Erythroblast (primary cell): ENCODE results near the gene TMEM269.

ENCODE experiments used
- GATA1 ChIP-seq: IDR thresholded peaks from 2 replicates; pipeline ENCODE4 v1.6.1; 2011; ENCODE audit warnings: low read depth, mild to moderate bottlenecking, control low read depth, low read length, moderate library complexity
- POLR2A ChIP-seq: IDR thresholded peaks from 2 replicates; pipeline ENCODE4 v1.6.1; 2011; ENCODE audit warnings: mild to moderate bottlenecking, low read length

DNA sequence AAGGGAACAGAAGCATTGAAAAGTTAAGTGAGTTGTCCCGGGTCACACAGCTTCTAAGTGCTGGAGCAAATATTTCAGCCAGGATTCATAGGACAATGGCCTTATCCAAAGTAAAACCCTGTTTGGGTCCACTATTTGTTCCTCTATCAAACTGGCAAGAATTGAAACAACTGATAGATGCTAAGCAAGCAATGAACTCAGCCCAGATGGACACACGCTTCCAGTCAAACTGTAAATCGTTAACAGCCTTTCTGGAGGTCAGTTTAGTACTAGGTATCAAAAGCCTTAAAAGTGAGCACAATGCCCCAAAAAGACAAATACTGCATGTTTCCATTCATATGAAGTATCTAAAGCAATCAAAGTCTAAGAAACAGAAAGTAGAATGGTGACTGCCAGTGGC is 33.2 kb downstream of the TMEM269 start:
- TF ChIP-seq POLR2A (no peak), GATA1 (no peak)
